K562 (cell line): Measurements from ENCODE around the gene INO80C. TPM values are rescaled to one million over a fixed set of nuclear protein-coding genes. Genes with fewer than 3 reads are reported as not detected.

Experiments
- ATAC-seq: fragments of 200-7000 bp; cut with Tn5 transposase; 3 replicates; pipeline ENCODE4 v1.9.1; 2020; ENCODE audit warnings: moderate library complexity
- BruUV-seq: library from RNA; stranded (reverse); fragments of 400-500 nt; replicated peaks from 2 replicates; lab custom pipeline; 2021; lab: Mats Ljungman, UMichigan
- CTCF ChIA-PET: fragments of 300-600 bp; formaldehyde crosslinking; extraction: SDS; loops from one replicate; lab custom pipeline; 2021; ENCODE audit warnings: low intra/inter-chr PET ratio; lab: Yijun Ruan, JAX
- POLR2A ChIA-PET: fragments of 300-600, 350-650 bp; sonication (Branson Sonifier 250); formaldehyde crosslinking; extraction: SDS; loops from one replicate; lab custom pipeline; 2021; ENCODE audit warnings: antibody characterized with exemption, inconsistent platforms; lab: Yijun Ruan, JAX
- DNase-seq, 4 experiments: peaks; one replicate each; pipeline versions ENCODE4 v3.0.0 to v3.0.0-alpha.2; 2011 to 2018; ENCODE audit warnings: low spot score in 3 of 4, mixed read lengths in 3 of 4; ENCODE audit errors: extremely low read depth in 1 of 4
- FAIRE-seq: peaks from 2 replicates; lab custom pipeline; 2011; peaks lifted over from hg19 to GRCh38; lab: Jason Lieb, UNC
- H2AFZ ChIP-seq: 2 replicates; pipeline ENCODE4 v1.6.0; 2011; ENCODE audit warnings: low read depth, low read length, control low read depth, inconsistent platforms
- H3K27ac ChIP-seq: fragments of 200-600 bp; 3 replicates; pipeline ENCODE4 v1.8.0; 2011; ENCODE audit warnings: low read depth, mild to moderate bottlenecking, control low read depth, inconsistent platforms, low read length, moderate library complexity, mixed read lengths; ENCODE audit errors: extremely low read depth
- H3K27me3 ChIP-seq, 2 experiments: fragments of 300-600 bp in 1 of 2; 2 replicates in 1 of 2; 3 replicates in 1 of 2; pipeline versions ENCODE4 v1.6.0 to v1.8.0; 2011; ENCODE audit warnings: inconsistent platforms in 2 of 2, low read length in 2 of 2, mild to moderate bottlenecking in 1 of 2, mixed read lengths in 1 of 2, moderate library complexity in 1 of 2; ENCODE audit not compliant: control insufficient read depth in 2 of 2, insufficient read depth in 2 of 2
- H3K36me3 ChIP-seq: fragments of 300-600 bp; 3 replicates; pipeline ENCODE4 v1.8.0; 2011; ENCODE audit warnings: mild to moderate bottlenecking, low read length, inconsistent platforms; ENCODE audit not compliant: control insufficient read depth, insufficient read depth
- H3K4me1 ChIP-seq, 2 experiments: fragments of 200-600 bp in 1 of 2; replicated peaks in 1 of 2; 2 replicates in 1 of 2; 3 replicates in 1 of 2; pipeline versions ENCODE4 v1.5.1 to v1.8.0; 2011; ENCODE audit warnings: inconsistent platforms in 2 of 2, low read length in 2 of 2, mild to moderate bottlenecking in 1 of 2, mixed read lengths in 1 of 2, moderate library complexity in 1 of 2; ENCODE audit not compliant: control insufficient read depth in 2 of 2, insufficient read depth in 2 of 2
- H3K4me2 ChIP-seq: 2 replicates; pipeline ENCODE4 v1.6.1; 2011; ENCODE audit warnings: low read length, control low read depth, inconsistent platforms, mixed read lengths; ENCODE audit not compliant: insufficient read depth
- H3K4me3 ChIP-seq: fragments of 200-600 bp; sonication (generic), shearing (Covaris generic); 2 replicates; pipeline ENCODE4 v1.5.1; 2016; ENCODE audit warnings: control low read depth, inconsistent platforms
- H3K79me2 ChIP-seq: fragments of 200-600 bp; 3 replicates; pipeline ENCODE4 v1.8.0; 2011; ENCODE audit warnings: low read length, inconsistent platforms; ENCODE audit not compliant: control insufficient read depth, insufficient read depth
- H3K9ac ChIP-seq, 2 experiments: 2 replicates each; pipeline versions ENCODE4 v1.6.0 to v1.6.1; 2011; ENCODE audit warnings: low read depth in 2 of 2, low read length in 2 of 2, control low read depth in 1 of 2, inconsistent platforms in 1 of 2, mild to moderate bottlenecking in 1 of 2, mixed read lengths in 1 of 2; ENCODE audit not compliant: insufficient read depth in 1 of 2
- H3K9me1 ChIP-seq: one replicate; pipeline ENCODE4 v1.6.0; 2011; ENCODE audit warnings: inconsistent platforms, mild to moderate bottlenecking, low read length, moderate library complexity; ENCODE audit not compliant: control insufficient read depth, insufficient read depth
- H3K9me3 ChIP-seq: replicated peaks from 2 replicates; pipeline ENCODE4 v1.5.1; 2011; ENCODE audit warnings: low read depth, low read length, inconsistent platforms; ENCODE audit not compliant: control insufficient read depth, insufficient read depth
- H4K20me1 ChIP-seq: replicated peaks from 2 replicates; pipeline ENCODE4 v1.6.1; 2011; ENCODE audit warnings: low read length, inconsistent platforms, mixed read lengths; ENCODE audit not compliant: control insufficient read depth, insufficient read depth
- GTF2E2 ChIP-seq: fragments of 200-800 bp; sonication (Bioruptor generic); IDR thresholded peaks from 2 replicates; pipeline ENCODE4 v1.6.1; 2016; ENCODE audit warnings: missing genetic modification characterization, missing compliant biosample characterization
- KDM2B ChIP-seq: fragments of 250-450 bp; sonication (Bioruptor Pico); IDR thresholded peaks from 2 replicates; pipeline ENCODE4 v1.8.0; 2021; ENCODE audit warnings: mild to moderate bottlenecking, moderate library complexity
- MEF2D ChIP-seq: conservative IDR thresholded peaks from 2 replicates; pipeline ENCODE4 v1.6.1; 2016; ENCODE audit warnings: low read depth, missing genetic modification characterization, missing compliant biosample characterization
- PRMT5 ChIP-seq: sonication (generic); formaldehyde crosslinking; IDR thresholded peaks from 2 replicates; pipeline ENCODE4 v1.5.0; 2020; ENCODE audit warnings: missing genetic modification reagents
- STAG1 ChIP-seq: sonication (generic); formaldehyde crosslinking; IDR thresholded peaks from 2 replicates; pipeline ENCODE4 v1.5.0; 2020; ENCODE audit warnings: missing genetic modification reagents, borderline replicate concordance
- STAT5B ChIP-seq: fragments of 250-450 bp; sonication (Bioruptor Pico); IDR thresholded peaks from 2 replicates; pipeline ENCODE4 v1.8.0; 2021; ENCODE audit warnings: mild to moderate bottlenecking, inconsistent platforms
- ZNF668 ChIP-seq: fragments of 250-450 bp; sonication (Bioruptor Pico); IDR thresholded peaks from 2 replicates; pipeline ENCODE4 v1.8.0; 2022; ENCODE audit warnings: mild to moderate bottlenecking, inconsistent platforms
- WGBS: fragments of 100-300 bp; shearing (Covaris generic); methylation state at CpG from one replicate; pipeline ENCODE4 v1.1.6; 2016; ENCODE audit warnings: low coverage, mixed read lengths; ENCODE audit not compliant: insufficient coverage; ENCODE audit errors: missing lambda C conversion rate; 5-methylcytosine and 5-hydroxymethylcytosine counted together
- in situ Hi-C: fragments of 300-500 bp; cut with MboI; formaldehyde crosslinking; loops from 4 replicates; pipeline ENCODE4 v1.15.0; 2018; ENCODE audit warnings: inconsistent platforms, mixed read lengths
- intact Hi-C: fragments of 100-400 bp; cut with micrococcal nuclease; formaldehyde crosslinking; loops from 2 replicates; pipeline ENCODE4 v1.14.2; 2022
- polyA plus RNA-seq, 8 experiments: library from polyadenylated mRNA; depleted of rRNA in 4 of 8; stranded (reverse) in 5 of 8; unstranded in 3 of 8; fragments of >200 nt; fragmentation: Nextera tagmentation in 2 of 8; fragmentation: Illumina TruSeq in 1 of 8; extraction: Ambion mirVana in 2 of 8; extraction: Trizol in 1 of 8; gene quantifications; 2 replicates each; pipeline versions ENCODE4 v1.2.1 to v1.2.3, GENCODE V29; 2011 to 2014; ENCODE audit warnings: inconsistent platforms in 1 of 8, missing spikeins in 1 of 8
- total RNA-seq, 7 experiments: library from RNA; depleted of rRNA in 6 of 7; stranded (reverse); fragments of >200 nt in 6 of 7; fragmentation: Illumina TruSeq in 2 of 7; extraction: Trizol in 2 of 7; gene quantifications; 2 replicates each; pipeline versions ENCODE4 v1.2.1 to v1.2.3, GENCODE V29; 2011 to 2021; ENCODE audit warnings: low replicate concordance in 1 of 7

Gene INO80C
- total and polyA plus RNA-seq, 9 of the 15 experiments (the other 6 are each of a cell fraction or from before 2014, with no cell fraction given): 14.3 to 53.3 (median 46.6) TPM

- TF ChIP-seq MEF2D (tag) (no peak), PRMT5 (CRISPR knock-in tag) (no peak), STAG1 (CRISPR knock-in tag) (no peak), STAT5B (no peak), ZNF668 (CRISPR knock-in tag) (no peak)
Observed at GRCh38 chr18:35424356-35424755, 73.4 kb downstream of the INO80C start (continued).

GRCh38 chr18:35422237-35422636 lies 75.5 kb downstream of the INO80C start:
- 0% methylated on average over 3 of the region's 3 CpGs for WGBS
- no peak for FAIRE-seq
- CTCF ChIA-PET: no interaction called here
- in situ Hi-C loops (no loop called here), intact Hi-C loops (no loop called here)
- POLR2A ChIA-PET: interaction anchor here (1.0 kb wide), 1 partner anchor 15 kb away, joined by 4 read pairs; no protein-coding TSS in a partner anchor
- Histone ChIP-seq H4K20me1 (no peaks in the 10 kb centered on the region), H3K9ac (no peak overlapping the region), H3K79me2 (no peaks in the 10 kb centered on the region), H3K27me3 (peaks cover 0 to 14% of the 10 kb centered on the region in 2 experiments; a peak in 1 of 5 replicates), H3K9me3 (no peaks in the 10 kb centered on the region), H3K36me3 (no peaks in the 10 kb centered on the region), H2AFZ (no peak overlapping the region), H3K9me1 (no peaks in the 10 kb centered on the region), H3K27ac (no peak overlapping the region), H3K4me1 (no peaks in the 10 kb centered on the region), H3K4me2 (no peak overlapping the region), H3K4me3 (no peak overlapping the region)
- DNase-seq: no peak
- BruUV-seq: no TSS peak
- TF ChIP-seq GTF2E2: no peak
- TF ChIP-seq KDM2B (CRISPR knock-in tag): no peak
- peak; percentile 25; the same call in 2 of the 3 replicates for ATAC-seq
